ENCODE results near the gene HMGN2.

The HMGN2 gene

GRCh38 chr1:26496861-26497260 lies 24.6 kb downstream of the HMGN2 start:
- TF ChIP-seq ZNF70 (CRISPR knock-in tag; IDR thresholded peaks at IDR 0.05) = no peak
- TF ChIP-seq, protein P1, sequence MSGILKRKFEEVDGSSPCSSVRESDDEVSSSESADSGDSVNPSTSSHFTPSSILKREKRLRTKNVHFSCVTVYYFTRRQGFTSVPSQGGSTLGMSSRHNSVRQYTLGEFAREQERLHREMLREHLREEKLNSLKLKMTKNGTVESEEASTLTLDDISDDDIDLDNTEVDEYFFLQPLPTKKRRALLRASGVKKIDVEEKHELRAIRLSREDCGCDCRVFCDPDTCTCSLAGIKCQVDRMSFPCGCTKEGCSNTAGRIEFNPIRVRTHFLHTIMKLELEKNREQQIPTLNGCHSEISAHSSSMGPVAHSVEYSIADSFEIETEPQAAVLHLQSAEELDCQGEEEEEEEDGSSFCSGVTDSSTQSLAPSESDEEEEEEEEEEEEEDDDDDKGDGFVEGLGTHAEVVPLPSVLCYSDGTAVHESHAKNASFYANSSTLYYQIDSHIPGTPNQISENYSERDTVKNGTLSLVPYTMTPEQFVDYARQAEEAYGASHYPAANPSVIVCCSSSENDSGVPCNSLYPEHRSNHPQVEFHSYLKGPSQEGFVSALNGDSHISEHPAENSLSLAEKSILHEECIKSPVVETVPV (CRISPR knock-in tag; IDR thresholded peaks at IDR 0.05) = no peak
- TF ChIP-seq, protein P2, sequence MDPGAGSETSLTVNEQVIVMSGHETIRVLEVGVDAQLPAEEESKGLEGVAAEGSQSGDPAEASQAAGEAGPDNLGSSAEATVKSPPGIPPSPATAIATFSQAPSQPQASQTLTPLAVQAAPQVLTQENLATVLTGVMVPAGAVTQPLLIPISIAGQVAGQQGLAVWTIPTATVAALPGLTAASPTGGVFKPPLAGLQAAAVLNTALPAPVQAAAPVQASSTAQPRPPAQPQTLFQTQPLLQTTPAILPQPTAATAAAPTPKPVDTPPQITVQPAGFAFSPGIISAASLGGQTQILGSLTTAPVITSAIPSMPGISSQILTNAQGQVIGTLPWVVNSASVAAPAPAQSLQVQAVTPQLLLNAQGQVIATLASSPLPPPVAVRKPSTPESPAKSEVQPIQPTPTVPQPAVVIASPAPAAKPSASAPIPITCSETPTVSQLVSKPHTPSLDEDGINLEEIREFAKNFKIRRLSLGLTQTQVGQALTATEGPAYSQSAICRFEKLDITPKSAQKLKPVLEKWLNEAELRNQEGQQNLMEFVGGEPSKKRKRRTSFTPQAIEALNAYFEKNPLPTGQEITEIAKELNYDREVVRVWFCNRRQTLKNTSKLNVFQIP (CRISPR knock-in tag; IDR thresholded peaks at IDR 0.05; ENCODE audit: borderline replicate concordance, low read depth) = no peak
- no peak for TF ChIP-seq TCF4 (CRISPR knock-in tag; IDR thresholded peaks at IDR 0.05; ENCODE audit: borderline replicate concordance)
- no peak for TF ChIP-seq ZFP3 (CRISPR knock-in tag; IDR thresholded peaks at IDR 0.05)
- no peak for TF ChIP-seq SNAI2 (CRISPR knock-in tag; IDR thresholded peaks at IDR 0.05)
- TF ChIP-seq ARNTL (CRISPR knock-in tag; IDR thresholded peaks at IDR 0.05; ENCODE audit: borderline replicate concordance, low read depth) = no peak
- no peak for TF ChIP-seq TOX (CRISPR knock-in tag; IDR thresholded peaks at IDR 0.05; ENCODE audit: borderline replicate concordance)
- TF ChIP-seq TSHZ2 (CRISPR knock-in tag; IDR thresholded peaks at IDR 0.05) = no peak
- no peak for TF ChIP-seq ZNF8 (CRISPR knock-in tag; IDR thresholded peaks at IDR 0.05)
- no peak for TF ChIP-seq GLIS3 (CRISPR knock-in tag; IDR thresholded peaks at IDR 0.05)
- no peak for TF ChIP-seq ESRRG (CRISPR knock-in tag; IDR thresholded peaks at IDR 0.05)
- TF ChIP-seq RARB (CRISPR knock-in tag; IDR thresholded peaks at IDR 0.05) = no peak
- TF ChIP-seq ZC3H10 (CRISPR knock-in tag; IDR thresholded peaks at IDR 0.05) = no peak
- TF ChIP-seq ZFP30 (CRISPR knock-in tag; IDR thresholded peaks at IDR 0.05) = no peak
- no peak for TF ChIP-seq BACH2 (CRISPR knock-in tag; IDR thresholded peaks at IDR 0.05; ENCODE audit: borderline replicate concordance)
- no peak for ATAC-seq

DNA sequence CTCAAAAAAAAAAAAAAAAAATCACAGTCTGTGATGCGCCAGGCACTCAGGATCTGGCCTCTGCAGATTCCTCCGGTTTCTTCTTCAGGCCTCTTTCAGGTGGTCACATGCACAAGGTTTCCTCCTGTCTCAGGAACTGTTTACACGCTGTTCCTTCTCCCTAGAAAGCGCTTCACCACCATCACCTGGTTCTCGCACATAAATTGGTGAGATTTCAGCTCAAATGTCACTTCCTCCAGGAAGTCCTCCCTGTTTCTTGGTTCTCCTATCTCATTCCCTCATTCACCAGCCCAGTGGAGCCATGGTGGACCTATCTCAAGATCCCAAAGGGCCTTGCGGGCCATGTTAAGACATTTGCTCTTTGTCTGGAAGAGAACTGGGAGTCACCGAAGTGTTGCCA lies 26.7 kb downstream of the HMGN2 start:
- TF ChIP-seq GLIS3 (CRISPR knock-in tag; IDR thresholded peaks at IDR 0.05) (no peak), RARB (CRISPR knock-in tag; IDR thresholded peaks at IDR 0.05) (no peak), CSDC2 (CRISPR knock-in tag; IDR thresholded peaks at IDR 0.05) (no peak), TSHZ2 (CRISPR knock-in tag; IDR thresholded peaks at IDR 0.05) (no peak), ZFP3 (CRISPR knock-in tag; IDR thresholded peaks at IDR 0.05) (no peak), TOX (CRISPR knock-in tag; IDR thresholded peaks at IDR 0.05; ENCODE audit: borderline replicate concordance) (no peak), ZFP30 (CRISPR knock-in tag; IDR thresholded peaks at IDR 0.05) (no peak), ESRRG (CRISPR knock-in tag; IDR thresholded peaks at IDR 0.05) (no peak), BACH2 (CRISPR knock-in tag; IDR thresholded peaks at IDR 0.05; ENCODE audit: borderline replicate concordance) (no peak), SNAI2 (CRISPR knock-in tag; IDR thresholded peaks at IDR 0.05) (no peak), OSR1 (CRISPR knock-in tag; IDR thresholded peaks at IDR 0.05) (no peak), PPARA (CRISPR knock-in tag; IDR thresholded peaks at IDR 0.05; ENCODE audit: borderline replicate concordance) (no peak), ZNF565 (CRISPR knock-in tag; conservative IDR thresholded peaks at IDR 0.05; ENCODE audit: low read depth) (no peak), ZC3H10 (CRISPR knock-in tag; IDR thresholded peaks at IDR 0.05) (no peak), ZNF8 (CRISPR knock-in tag; IDR thresholded peaks at IDR 0.05) (no peak)
- TF ChIP-seq, protein P1 (CRISPR knock-in tag; IDR thresholded peaks at IDR 0.05) = no peak
- TF ChIP-seq, protein P2 (CRISPR knock-in tag; IDR thresholded peaks at IDR 0.05; ENCODE audit: borderline replicate concordance, low read depth) = no peak
- TF ChIP-seq, protein P3, sequence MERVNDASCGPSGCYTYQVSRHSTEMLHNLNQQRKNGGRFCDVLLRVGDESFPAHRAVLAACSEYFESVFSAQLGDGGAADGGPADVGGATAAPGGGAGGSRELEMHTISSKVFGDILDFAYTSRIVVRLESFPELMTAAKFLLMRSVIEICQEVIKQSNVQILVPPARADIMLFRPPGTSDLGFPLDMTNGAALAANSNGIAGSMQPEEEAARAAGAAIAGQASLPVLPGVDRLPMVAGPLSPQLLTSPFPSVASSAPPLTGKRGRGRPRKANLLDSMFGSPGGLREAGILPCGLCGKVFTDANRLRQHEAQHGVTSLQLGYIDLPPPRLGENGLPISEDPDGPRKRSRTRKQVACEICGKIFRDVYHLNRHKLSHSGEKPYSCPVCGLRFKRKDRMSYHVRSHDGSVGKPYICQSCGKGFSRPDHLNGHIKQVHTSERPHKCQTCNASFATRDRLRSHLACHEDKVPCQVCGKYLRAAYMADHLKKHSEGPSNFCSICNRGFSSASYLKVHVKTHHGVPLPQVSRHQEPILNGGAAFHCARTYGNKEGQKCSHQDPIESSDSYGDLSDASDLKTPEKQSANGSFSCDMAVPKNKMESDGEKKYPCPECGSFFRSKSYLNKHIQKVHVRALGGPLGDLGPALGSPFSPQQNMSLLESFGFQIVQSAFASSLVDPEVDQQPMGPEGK (CRISPR knock-in tag; IDR thresholded peaks at IDR 0.05; ENCODE audit: borderline replicate concordance) = no peak
- TF ChIP-seq, protein P4, sequence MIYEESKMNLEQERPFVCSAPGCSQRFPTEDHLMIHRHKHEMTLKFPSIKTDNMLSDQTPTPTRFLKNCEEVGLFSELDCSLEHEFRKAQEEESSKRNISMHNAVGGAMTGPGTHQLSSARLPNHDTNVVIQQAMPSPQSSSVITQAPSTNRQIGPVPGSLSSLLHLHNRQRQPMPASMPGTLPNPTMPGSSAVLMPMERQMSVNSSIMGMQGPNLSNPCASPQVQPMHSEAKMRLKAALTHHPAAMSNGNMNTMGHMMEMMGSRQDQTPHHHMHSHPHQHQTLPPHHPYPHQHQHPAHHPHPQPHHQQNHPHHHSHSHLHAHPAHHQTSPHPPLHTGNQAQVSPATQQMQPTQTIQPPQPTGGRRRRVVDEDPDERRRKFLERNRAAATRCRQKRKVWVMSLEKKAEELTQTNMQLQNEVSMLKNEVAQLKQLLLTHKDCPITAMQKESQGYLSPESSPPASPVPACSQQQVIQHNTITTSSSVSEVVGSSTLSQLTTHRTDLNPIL (CRISPR knock-in tag; IDR thresholded peaks at IDR 0.05; ENCODE audit: low read depth) = no peak
- ATAC-seq = no peak

Measured in SK-N-SH treated with all-trans-retinoic acid at 6 μM for 48 hours (cell line).